Small intestine (tissue), 7 donors: ENCODE data around the gene ZNF565. TPM values are rescaled to one million over a fixed set of nuclear protein-coding genes. Genes with fewer than 3 reads are reported as not detected.
"Not testable (repeated sequence)": the region's sequence is repeated elsewhere in the genome, so short reads cannot be mapped to it uniquely, and the experiment has no call there.

ENCODE experiments used
- DNase-seq, 2 donors: peaks; one replicate each; pipeline versions ENCODE4 v3.0.0 to v3.0.0-alpha.2; 2013
- FAIRE-seq: peaks from 2 replicates; lab custom pipeline; 2012; peaks lifted over from hg19 to GRCh38; lab: Jason Lieb, UNC
- H3K27ac ChIP-seq, 3 donors: one replicate each; pipeline ENCODE4 v1.5.1; 2013; ENCODE audit warnings: low read length in 2 of 3, mild to moderate bottlenecking in 2 of 3, control low read depth in 1 of 3, inconsistent platforms in 1 of 3, low read depth in 1 of 3, moderate library complexity in 1 of 3
- H3K27me3 ChIP-seq, 3 donors: one replicate each; pipeline ENCODE4 v1.6.1; 2013; ENCODE audit warnings: low read length in 3 of 3, inconsistent platforms in 1 of 3; ENCODE audit not compliant: control insufficient read depth in 3 of 3, insufficient read depth in 3 of 3
- H3K36me3 ChIP-seq, 3 donors: one replicate each; pipeline ENCODE4 v1.6.1; 2013; ENCODE audit warnings: low read length in 3 of 3, inconsistent platforms in 1 of 3, low read depth in 1 of 3, mild to moderate bottlenecking in 1 of 3, moderate library complexity in 1 of 3; ENCODE audit not compliant: control insufficient read depth in 3 of 3, insufficient read depth in 2 of 3
- H3K4me1 ChIP-seq, 3 donors: one replicate each; pipeline ENCODE4 v1.6.1; 2013; ENCODE audit warnings: low read length in 2 of 3, inconsistent platforms in 1 of 3, low read depth in 1 of 3, mild to moderate bottlenecking in 1 of 3, moderate library complexity in 1 of 3; ENCODE audit not compliant: control insufficient read depth in 3 of 3, insufficient read depth in 2 of 3
- H3K4me3 ChIP-seq, 3 donors: one replicate each; pipeline ENCODE4 v1.5.1; 2013; ENCODE audit warnings: low read length in 3 of 3, control low read depth in 1 of 3, inconsistent platforms in 1 of 3, low read depth in 1 of 3, mild to moderate bottlenecking in 1 of 3, moderate library complexity in 1 of 3
- H3K9me3 ChIP-seq, 2 donors: one replicate each; pipeline ENCODE4 v1.6.1; 2013; ENCODE audit warnings: low read depth in 1 of 2, low read length in 1 of 2; ENCODE audit not compliant: control insufficient read depth in 2 of 2, insufficient read depth in 1 of 2
- WGBS, 3 donors: extraction: QIAGEN DNeasy Blood & Tissue Kit; methylation state at CpG; one replicate each; pipeline ENCODE4 v1.1.7; 2013; 5-methylcytosine and 5-hydroxymethylcytosine counted together
- polyA plus RNA-seq, 4 donors: library from polyadenylated mRNA; stranded (reverse) in 3 of 4; unstranded in 1 of 4; fragments of 200-250 nt in 3 of 4; fragments of 120-200 nt in 1 of 4; gene quantifications; one replicate each; pipeline versions ENCODE4 v1.2.1 to v1.2.3, GENCODE V29; 2013
- donor health status: healthy with polysubstance abuse.
- donor health status: control.
- donor health status: control.
- donor health status: Bipolar disorder and iron deficiency.
- donor health status: healthy.

The ZNF565 gene
- polyA plus RNA-seq, 4 donors: 1.6 to 4.8 (median 2.8) TPM

- Histone ChIP-seq H3K9me3 (no peaks in the 10 kb centered on the region), H3K27me3 (no peaks in the 10 kb centered on the region), H3K4me1 (no peaks in the 10 kb centered on the region), H3K27ac (no peak overlapping the region), H3K4me3 (no peak overlapping the region), H3K36me3 (peaks cover 0 to 13% (median 2%) of the 10 kb centered on the region in 3 donors)
- no peak for FAIRE-seq
- DNase-seq: no peak
- WGBS, 3 donors: 83 to 88% (median 88%) methylated on average over 4 of the region's 4 CpGs
Measured at GRCh38 chr19:36203293-36203692, 11.2 kb downstream of the ZNF565 start.

GRCh38 chr19:36201684-36202083, 12.8 kb downstream of the ZNF565 start:
- Histone ChIP-seq H3K4me3 (no peak overlapping the region), H3K27me3 (no peaks in the 10 kb centered on the region), H3K36me3 (peaks cover 0 to 13% (median 2%) of the 10 kb centered on the region in 3 donors), H3K27ac (no peak overlapping the region), H3K9me3 (no peaks in the 10 kb centered on the region), H3K4me1 (no peaks in the 10 kb centered on the region)
- WGBS, 3 donors: 94 to 96% (median 96%) methylated on average over 6 of the region's 6 CpGs
- DNase-seq (no peak), FAIRE-seq (no peak)

- Histone ChIP-seq H3K27ac (no peak overlapping the region), H3K4me1 (no peaks in the 10 kb centered on the region), H3K36me3 (peaks cover 4 to 23% (median 7%) of the 10 kb centered on the region in 3 donors), H3K9me3 (no peaks in the 10 kb centered on the region), H3K4me3 (no peak overlapping the region), H3K27me3 (no peaks in the 10 kb centered on the region)
- DNase-seq (no peak), FAIRE-seq (no peak)
- 84 to 94% (median 92%) methylated on average over 2 of the region's 2 CpGs for WGBS, 3 donors
Measured at GRCh38 chr19:36198119-36198518, 16.3 kb downstream of the ZNF565 start.

GRCh38 chr19:36196249-36196648, 18.2 kb downstream of the ZNF565 start:
- WGBS, 3 donors: 88 to 95% (median 95%) methylated on average over 2 of the region's 2 CpGs
- H3K4me3 ChIP-seq: no peak overlapping the region
- H3K9me3 ChIP-seq: no peaks in the 10 kb centered on the region
- H3K27ac ChIP-seq: no peak overlapping the region
- H3K27me3 ChIP-seq: no peaks in the 10 kb centered on the region
- DNase-seq (no peak), FAIRE-seq (no peak)
- no peaks in the 10 kb centered on the region for H3K4me1 ChIP-seq
- peaks cover 2 to 17% (median 9%) of the 10 kb centered on the region in 3 donors for H3K36me3 ChIP-seq

GRCh38 chr19:36186722-36187121, 27.7 kb downstream of the ZNF565 start:
- H3K9me3 ChIP-seq, H3K27ac ChIP-seq, H3K4me1 ChIP-seq, H3K36me3 ChIP-seq, H3K27me3 ChIP-seq, H3K4me3 ChIP-seq, FAIRE-seq, DNase-seq: not testable (repeated sequence)
- 91 to 96% (median 96%) methylated on average over 5 of the region's 5 CpGs for WGBS, 3 donors

- no peak for DNase-seq
- FAIRE-seq: no peak
- peaks cover 0 to 5% (median 4%) of the 10 kb centered on the region in 3 donors for H3K36me3 ChIP-seq
Measured at GRCh38 chr19:36183245-36183628, 31.2 kb downstream of the ZNF565 start.

GRCh38 chr19:36182612-36183244, 31.7 kb downstream of the ZNF565 start:
- FAIRE-seq: no peak

More at GRCh38 chr19:36183245-36183628, 31.2 kb downstream of the ZNF565 start:
- H3K4me1 ChIP-seq: no peaks in the 10 kb centered on the region
- WGBS, 3 donors: 89 to 93% (median 90%) methylated on average over 10 of the region's 10 CpGs
- H3K27me3 ChIP-seq: no peaks in the 10 kb centered on the region
- H3K4me3 ChIP-seq: no peak overlapping the region
- no peak overlapping the region for H3K27ac ChIP-seq
- no peaks in the 10 kb centered on the region for H3K9me3 ChIP-seq

GRCh38 chr19:36179077-36179476, 35.4 kb downstream of the ZNF565 start:
- H3K9me3 ChIP-seq, H3K27me3 ChIP-seq, H3K27ac ChIP-seq, H3K36me3 ChIP-seq, H3K4me1 ChIP-seq, DNase-seq, H3K4me3 ChIP-seq, FAIRE-seq: not testable (repeated sequence)
- 57 to 68% (median 62%) methylated on average over 2 of the region's 2 CpGs for WGBS, 3 donors

More at GRCh38 chr19:36182612-36183244, 31.7 kb downstream of the ZNF565 start:
- no peak overlapping the region for H3K4me3 ChIP-seq
- WGBS, 3 donors: 91 to 95% (median 93%) methylated on average over 17 of the region's 17 CpGs
- peaks cover 0 to 5% (median 4%) of the 10 kb centered on the region in 3 donors for H3K36me3 ChIP-seq
- DNase-seq: no peak
- no peaks in the 10 kb centered on the region for H3K27me3 ChIP-seq
- no peaks in the 10 kb centered on the region for H3K4me1 ChIP-seq
- H3K9me3 ChIP-seq: no peaks in the 10 kb centered on the region
- no peak overlapping the region for H3K27ac ChIP-seq

- H3K4me3 ChIP-seq, H3K27ac ChIP-seq: not testable (repeated sequence)
- 77 to 82% (median 80%) methylated on average over 8 of the region's 8 CpGs for WGBS, 3 donors
Measured at GRCh38 chr19:36173846-36174245, 40.6 kb downstream of the ZNF565 start.

More at GRCh38 chr19:36173846-36174245, 40.6 kb downstream of the ZNF565 start:
- not testable (repeated sequence) for H3K27me3 ChIP-seq, DNase-seq, FAIRE-seq, H3K9me3 ChIP-seq, H3K36me3 ChIP-seq
- peaks cover 0 to 14% (median under 1%) of the 10 kb centered on the region in 3 donors for H3K4me1 ChIP-seq
